Mucosa of descending colon (tissue), 3 donors: Measurements from ENCODE around the gene DMKN. TPM values are rescaled to one million over a fixed set of nuclear protein-coding genes. Genes with fewer than 3 reads are reported as not detected.

ENCODE experiments used
- ATAC-seq: fragments of 200-7000 bp; cut with Tn5 transposase; one replicate; pipeline ENCODE4 v1.9.1; 2020; ENCODE audit warnings: mild to moderate bottlenecking, moderate library complexity
- DNase-seq, 3 donors: peaks; one replicate each; pipeline ENCODE4 v3.0.0-alpha.2; 2020
- H3K36me3 ChIP-seq: fragments of 200-600 bp; one replicate; pipeline ENCODE4 v1.8.0; 2021; ENCODE audit warnings: low read depth, mild to moderate bottlenecking
- H3K4me1 ChIP-seq: fragments of 200-600 bp; one replicate; pipeline ENCODE4 v1.8.0; 2021; ENCODE audit warnings: low read depth, mild to moderate bottlenecking
- H3K4me3 ChIP-seq: fragments of 200-600 bp; one replicate; pipeline ENCODE4 v1.8.0; 2021; ENCODE audit warnings: mild to moderate bottlenecking
- H3K9me3 ChIP-seq: fragments of 200-600 bp; one replicate; pipeline ENCODE4 v1.8.0; 2021; ENCODE audit warnings: mild to moderate bottlenecking
- intact Hi-C, 2 donors: fragments of 100-400 bp; cut with DNase I in 1 of 2; cut with micrococcal nuclease in 1 of 2; formaldehyde crosslinking; loops; one replicate each; pipeline versions ENCODE4 v1.11.0 to v1.11.1; 2022; cut with DNase I, micrococcal nuclease
- total RNA-seq, 3 donors: library from RNA; stranded (reverse); fragmentation: NEBNext Ultra II Directional in 2 of 3; extraction: Animal tissue kit (Norgen Biotek cat#: 25700) in 2 of 3; gene quantifications; one replicate each; pipeline versions ENCODE4 v1.2.1 to v1.2.4, GENCODE V29; 2021 to 2023
- TF ChIP-seq, protein P1 (sequence below): fragments of 200-600 bp; IDR thresholded peaks from one replicate; pipeline ENCODE4 v1.8.0; 2022; ENCODE audit warnings: antibody characterized with exemption, mild to moderate bottlenecking
- donor health status: DM: no; HTN: no; CAD: no; lungs with moderate emphysema.
- donor health status: DM: no; HTN: no; CAD: no.
- donor health status: DM: no; HTN: yes; CAD: no.

The DMKN gene
- total RNA-seq, 3 donors from 2014 or later: 8.2 to 14.3 (median 10.7) TPM

DNA sequence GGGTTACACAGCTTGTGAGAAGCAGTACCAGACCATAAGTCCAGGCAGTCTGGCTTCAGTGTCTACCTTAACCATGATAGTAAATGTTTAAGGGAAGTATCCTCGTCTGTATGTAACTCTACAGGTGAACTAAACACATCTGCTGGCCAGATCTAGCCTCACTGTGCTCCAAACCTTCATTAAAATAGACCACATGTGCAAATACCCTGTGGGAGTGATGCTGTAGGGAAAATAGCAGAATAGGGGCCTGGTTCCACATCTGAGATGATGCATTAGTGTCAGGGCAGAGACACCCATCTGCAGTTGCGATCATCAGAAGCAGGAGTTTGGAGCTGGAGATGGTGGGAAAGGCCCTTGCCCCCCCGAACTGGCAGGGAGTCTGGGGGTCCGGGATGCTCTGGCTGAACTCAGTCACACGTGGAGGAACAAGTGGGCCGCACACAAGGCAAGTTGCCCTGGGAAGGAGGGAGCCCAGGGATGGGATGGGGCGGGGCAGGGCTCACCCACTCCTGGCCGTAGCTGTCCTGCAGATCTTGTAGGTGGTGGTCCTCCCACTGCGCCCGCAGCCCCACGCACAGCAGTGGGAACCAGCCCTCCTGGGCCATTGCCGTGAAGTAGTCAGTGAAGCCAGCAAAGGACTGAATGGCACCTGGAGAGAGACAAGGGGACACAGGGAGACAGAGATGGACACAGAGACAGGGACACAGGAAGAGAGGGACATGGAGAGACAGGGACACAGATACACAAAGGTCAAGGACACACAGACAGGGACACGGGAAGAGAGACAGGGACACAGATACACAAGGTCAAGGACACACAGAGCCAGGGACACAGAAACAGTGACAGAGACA, 39.3 kb upstream of the DMKN start:
- TF ChIP-seq, protein P1, sequence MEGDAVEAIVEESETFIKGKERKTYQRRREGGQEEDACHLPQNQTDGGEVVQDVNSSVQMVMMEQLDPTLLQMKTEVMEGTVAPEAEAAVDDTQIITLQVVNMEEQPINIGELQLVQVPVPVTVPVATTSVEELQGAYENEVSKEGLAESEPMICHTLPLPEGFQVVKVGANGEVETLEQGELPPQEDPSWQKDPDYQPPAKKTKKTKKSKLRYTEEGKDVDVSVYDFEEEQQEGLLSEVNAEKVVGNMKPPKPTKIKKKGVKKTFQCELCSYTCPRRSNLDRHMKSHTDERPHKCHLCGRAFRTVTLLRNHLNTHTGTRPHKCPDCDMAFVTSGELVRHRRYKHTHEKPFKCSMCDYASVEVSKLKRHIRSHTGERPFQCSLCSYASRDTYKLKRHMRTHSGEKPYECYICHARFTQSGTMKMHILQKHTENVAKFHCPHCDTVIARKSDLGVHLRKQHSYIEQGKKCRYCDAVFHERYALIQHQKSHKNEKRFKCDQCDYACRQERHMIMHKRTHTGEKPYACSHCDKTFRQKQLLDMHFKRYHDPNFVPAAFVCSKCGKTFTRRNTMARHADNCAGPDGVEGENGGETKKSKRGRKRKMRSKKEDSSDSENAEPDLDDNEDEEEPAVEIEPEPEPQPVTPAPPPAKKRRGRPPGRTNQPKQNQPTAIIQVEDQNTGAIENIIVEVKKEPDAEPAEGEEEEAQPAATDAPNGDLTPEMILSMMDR: no peak
- peak in 1 of 3 donors; percentile 15 for DNase-seq
- no peak overlapping the region for H3K4me3 ChIP-seq
- no peaks in the 10 kb centered on the region for H3K4me1 ChIP-seq
- intact Hi-C loops: no loop called here
- ATAC-seq: no peak
- no peaks in the 10 kb centered on the region for H3K9me3 ChIP-seq
- H3K36me3 ChIP-seq: no peaks in the 10 kb centered on the region

DNA sequence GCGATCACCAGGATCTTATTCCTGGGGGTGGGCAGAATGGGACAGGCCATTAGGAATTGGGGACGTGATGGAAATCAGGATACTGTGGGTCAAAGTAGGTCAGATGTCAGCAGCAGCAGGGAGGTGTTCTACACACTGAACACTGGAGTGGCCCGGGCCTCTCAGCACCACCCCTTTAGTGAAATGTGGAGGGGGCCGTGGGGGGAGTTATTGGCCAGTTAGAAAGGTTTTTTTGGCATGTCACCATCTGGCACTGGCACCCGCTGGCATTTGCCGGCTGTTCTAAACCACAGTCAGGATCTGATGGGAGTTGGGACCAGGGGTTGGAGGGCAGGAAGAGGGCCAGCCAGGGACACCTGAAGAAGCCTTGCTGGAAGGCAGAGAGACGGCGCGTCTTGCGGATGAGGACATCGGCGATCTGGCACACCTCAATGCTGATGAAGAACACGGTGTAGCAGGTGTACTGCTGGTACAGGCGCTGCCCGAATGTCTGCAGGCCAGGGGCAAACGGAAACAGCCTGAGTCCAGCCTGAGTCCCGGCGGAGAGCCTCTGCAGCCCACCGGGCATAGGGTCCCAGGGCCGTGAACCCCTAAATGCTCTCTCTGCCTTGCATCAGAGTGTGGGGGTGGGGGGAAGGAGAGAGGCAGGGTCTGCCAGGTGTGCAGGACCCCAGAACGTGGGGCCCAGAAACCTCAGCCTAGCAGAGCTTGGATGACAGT, 37.8 kb upstream of the DMKN start:
- H3K36me3 ChIP-seq: no peaks in the 10 kb centered on the region
- intact Hi-C loops: no loop called here
- DNase-seq (peak in 1 of 3 donors; percentile 13), ATAC-seq (no peak)
- TF ChIP-seq, protein P1: no peak
- H3K4me3 ChIP-seq: no peak overlapping the region
- H3K4me1 ChIP-seq: peaks cover 8% of the 10 kb centered on the region
- no peaks in the 10 kb centered on the region for H3K9me3 ChIP-seq

DNA sequence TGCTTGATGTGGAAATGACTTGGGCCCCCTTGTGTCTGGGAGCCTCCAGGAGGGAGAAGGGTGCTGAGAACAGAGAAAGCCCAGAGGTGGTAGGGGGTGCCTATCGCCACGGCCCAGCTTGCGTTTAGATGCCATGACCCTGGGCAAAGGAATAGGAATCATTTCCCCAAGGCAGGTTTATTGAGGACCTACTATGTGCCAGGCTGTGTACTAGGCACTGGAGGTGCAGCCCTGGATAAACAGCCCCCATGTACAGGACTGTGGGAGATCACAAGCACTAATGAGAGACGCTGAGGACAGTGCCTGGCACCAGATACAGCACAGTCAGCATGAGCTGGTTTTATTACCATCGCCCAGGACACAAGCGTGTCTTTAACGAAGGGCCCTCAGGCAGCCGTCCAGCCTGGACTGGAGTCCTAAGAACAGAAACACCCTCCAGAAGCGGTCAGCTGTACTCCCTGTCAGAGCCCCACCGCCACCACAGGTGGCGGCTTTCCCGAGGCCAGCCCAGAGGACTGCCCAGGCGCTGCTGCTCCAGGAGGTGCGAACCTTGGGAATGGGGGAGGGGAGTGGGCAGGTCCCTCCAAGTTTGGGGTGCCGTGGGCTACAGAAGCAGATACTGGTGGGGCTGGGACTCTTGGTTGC, 36.6 kb upstream of the DMKN start:
- no peak overlapping the region for H3K4me3 ChIP-seq
- no peaks in the 10 kb centered on the region for H3K9me3 ChIP-seq
- no peak for ATAC-seq
- TF ChIP-seq, protein P1: no peak
- peaks cover 10% of the 10 kb centered on the region for H3K4me1 ChIP-seq
- DNase-seq: no peak
- H3K36me3 ChIP-seq: no peaks in the 10 kb centered on the region
- intact Hi-C loops: no loop called here

DNA sequence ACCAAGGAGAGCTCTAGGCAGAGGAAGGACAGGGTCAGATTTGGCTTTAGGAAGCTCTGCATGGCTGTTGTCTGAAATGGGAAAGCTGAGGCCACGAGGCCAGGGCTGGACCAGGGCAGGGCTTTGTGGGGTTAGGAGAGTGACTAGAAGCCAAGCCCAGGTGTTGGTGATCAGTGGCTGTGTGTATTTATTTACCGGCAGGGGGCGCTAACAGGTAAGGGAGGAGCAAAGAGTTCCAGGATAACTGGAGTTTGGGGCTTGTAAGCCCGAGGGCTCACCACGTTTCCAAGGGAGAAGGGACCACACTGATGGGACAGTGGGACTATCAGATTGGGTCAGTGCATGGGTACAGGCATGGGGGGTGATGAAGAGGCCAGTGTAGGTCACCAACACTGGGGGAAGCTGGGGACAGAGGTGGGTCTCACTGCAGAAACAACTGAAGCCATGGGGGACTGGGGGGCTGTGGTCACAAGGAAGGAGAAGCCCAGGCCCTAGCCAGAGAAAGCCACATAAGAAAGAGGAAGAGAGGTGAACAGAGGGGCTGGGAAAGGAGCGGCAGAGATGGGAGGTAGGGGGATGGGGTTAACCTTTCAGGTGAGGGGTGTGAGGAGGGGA, 35.8 kb upstream of the DMKN start:
- Histone ChIP-seq H3K36me3 (no peaks in the 10 kb centered on the region), H3K4me3 (no peak overlapping the region), H3K4me1 (peaks cover 10% of the 10 kb centered on the region), H3K9me3 (no peaks in the 10 kb centered on the region)
- ATAC-seq: peak; percentile 47
- TF ChIP-seq, protein P1: peak; percentile 52
- DNase-seq: peak in 1 of 3 donors; percentile 51
- intact Hi-C loops: no loop called here

DNA sequence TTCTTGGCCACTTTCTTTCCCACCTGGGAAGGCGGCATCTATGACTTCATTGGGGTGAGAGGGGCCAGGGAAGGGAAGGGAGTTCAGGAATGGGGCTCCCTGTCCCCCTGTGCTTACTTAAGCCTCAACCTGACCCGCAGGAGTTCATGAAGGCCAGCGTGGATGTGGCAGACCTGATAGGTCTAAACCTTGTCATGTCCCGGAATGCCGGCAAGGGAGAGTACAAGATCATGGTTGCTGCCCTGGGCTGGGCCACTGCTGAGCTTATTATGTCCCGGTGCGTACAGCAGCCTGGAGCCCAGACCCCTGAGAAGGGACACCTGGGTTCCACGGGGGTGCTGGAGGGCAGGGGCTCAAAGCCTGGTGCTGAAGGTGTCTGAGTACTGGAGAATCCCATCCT, 33.1 kb upstream of the DMKN start:
- no peak for ATAC-seq
- H3K9me3 ChIP-seq: no peaks in the 10 kb centered on the region

More for the DNA sequence above, 33.1 kb upstream of the DMKN start:
- DNase-seq: no peak
- TF ChIP-seq, protein P1: no peak
- peaks cover 10% of the 10 kb centered on the region for H3K4me1 ChIP-seq
- H3K36me3 ChIP-seq: no peaks in the 10 kb centered on the region
- intact Hi-C loops: no loop called here
- H3K4me3 ChIP-seq: no peak overlapping the region
